Testis (tissue), 3 donors: ENCODE data around the gene ESPNL. TPM values are rescaled to one million over a fixed set of nuclear protein-coding genes. Genes with fewer than 3 reads are reported as not detected.

Experiments used
- DNase-seq: peaks from one replicate; pipeline ENCODE4 v3.0.0-alpha.2; 2019
- H3K27ac ChIP-seq, 2 donors: fragments of 200-600 bp; sonication (generic); one replicate each; pipeline ENCODE4 v1.5.1; 2019
- H3K27me3 ChIP-seq: fragments of 200-600 bp; sonication (generic); one replicate; pipeline ENCODE4 v1.5.1; 2019
- H3K36me3 ChIP-seq: fragments of 200-600 bp; sonication (generic); one replicate; pipeline ENCODE4 v1.5.1; 2017; ENCODE audit warnings: low read depth; ENCODE audit errors: missing control alignments
- H3K4me1 ChIP-seq: fragments of 200-600 bp; sonication (generic); one replicate; pipeline ENCODE4 v1.5.1; 2019
- H3K4me3 ChIP-seq, 2 donors: fragments of 200-600 bp; sonication (generic); one replicate each; pipeline ENCODE4 v1.5.1; 2017 to 2019
- H3K9me3 ChIP-seq: fragments of 200-600 bp; sonication (generic); one replicate; pipeline ENCODE4 v1.5.1; 2017
- CTCF ChIP-seq, 3 experiments: fragments of 450-650 bp in 2 of 3; fragments of 200-600 bp in 1 of 3; sonication (generic) in 1 of 3; IDR thresholded peaks; one replicate each; pipeline ENCODE4 v1.5.1; 2016 to 2019; ENCODE audit warnings: antibody characterized with exemption in 3 of 3, mild to moderate bottlenecking in 2 of 3, moderate library complexity in 1 of 3
- POLR2A ChIP-seq: fragments of 450-650 bp; IDR thresholded peaks from one replicate; pipeline ENCODE4 v1.6.1; 2017; ENCODE audit warnings: antibody characterized with exemption, mild to moderate bottlenecking, moderate library complexity
- WGBS, 2 donors: methylation state at CpG; one replicate each; pipeline ENCODE4 v1.1.5; 2018; 5-methylcytosine and 5-hydroxymethylcytosine counted together
- intact Hi-C: fragments of 100-400 bp; cut with DNase I; formaldehyde crosslinking; loops from one replicate; pipeline ENCODE4 v1.15.1; 2023; ENCODE audit warnings: low total_unique reads
- polyA plus RNA-seq: library from polyadenylated mRNA; stranded (reverse); fragments of 350-450 nt; fragmentation: Illumina TruSeq; extraction: RNeasy Lipid Tissue Mini Kit (QIAGEN cat#74804); gene quantifications from one replicate; pipeline ENCODE4 v1.2.3, GENCODE V29; 2014; ENCODE audit warnings: low read depth, low replicate concordance; ENCODE audit not compliant: insufficient read depth
- total RNA-seq, 2 donors: library from RNA; depleted of rRNA; stranded (reverse); fragments of >200 nt; gene quantifications; one replicate each; pipeline ENCODE4 v1.2.3, GENCODE V29; 2016

ESPNL gene
- total and polyA plus RNA-seq, 3 donors from 2014 or later, result 2.1 to 7.5 (median 2.8) TPM

- DNase-seq, result peak; percentile 9
- intact Hi-C loops, result no loop called here
- Histone ChIP-seq H3K4me1 (no peaks in the 10 kb centered on the region), H3K9me3 (no peaks in the 10 kb centered on the region), H3K36me3 (no peaks in the 10 kb centered on the region), H3K27ac (no peak overlapping the region), H3K4me3 (no peak overlapping the region), H3K27me3 (no peaks in the 10 kb centered on the region)
- WGBS, 2 donors, result 78 to 96% methylated on average over 7 of the region's 7 CpGs
- no peak for TF ChIP-seq POLR2A
- no peak for TF ChIP-seq CTCF (IDR thresholded peaks at IDR 0.05)
Observed at GRCh38 chr2:238095143-238095542, 5.0 kb upstream of the ESPNL start.

- TF ChIP-seq CTCF (IDR thresholded peaks at IDR 0.05) (no peak), POLR2A (no peak)
- WGBS, 2 donors, result 77 to 80% methylated on average over 13 to 22 of the region's 22 CpGs
Observed at GRCh38 chr2:238096311-238097011, 3.7 kb upstream of the ESPNL start.

GRCh38 chr2:238097201-238097987, 2.7 kb upstream of the ESPNL start:
- Histone ChIP-seq H3K4me1 (no peaks in the 10 kb centered on the region), H3K36me3 (no peaks in the 10 kb centered on the region), H3K4me3 (no peak overlapping the region), H3K27me3 (no peaks in the 10 kb centered on the region), H3K9me3 (no peaks in the 10 kb centered on the region), H3K27ac (no peak overlapping the region)
- TF ChIP-seq POLR2A, result no peak
- no peak for TF ChIP-seq CTCF (IDR thresholded peaks at IDR 0.05)
- intact Hi-C loops, result no loop called here
- 81% methylated on average over 19 of the region's 19 CpGs for WGBS, 2 donors
- peak; percentile 11 for DNase-seq

More at GRCh38 chr2:238096311-238097011, 3.7 kb upstream of the ESPNL start:
- intact Hi-C loops, result no loop called here
- H3K4me1 ChIP-seq, result no peaks in the 10 kb centered on the region
- DNase-seq, result no peak
- H3K27ac ChIP-seq, result no peak overlapping the region
- no peaks in the 10 kb centered on the region for H3K27me3 ChIP-seq
- H3K36me3 ChIP-seq, result no peaks in the 10 kb centered on the region
- H3K4me3 ChIP-seq, result no peak overlapping the region
- no peaks in the 10 kb centered on the region for H3K9me3 ChIP-seq

- H3K9me3 ChIP-seq, result no peaks in the 10 kb centered on the region
- no peaks in the 10 kb centered on the region for H3K4me1 ChIP-seq
- DNase-seq, result peak; percentile 75
- no peak for TF ChIP-seq POLR2A
- TF ChIP-seq CTCF (IDR thresholded peaks at IDR 0.05), result no peak
- no peaks in the 10 kb centered on the region for H3K27me3 ChIP-seq
- H3K4me3 ChIP-seq, result no peak overlapping the region
- H3K36me3 ChIP-seq, result no peaks in the 10 kb centered on the region
- no peak overlapping the region for H3K27ac ChIP-seq
- intact Hi-C loops, result no loop called here
- WGBS, 2 donors, result 69 to 72% methylated on average over 10 to 34 of the region's 37 CpGs
Observed at GRCh38 chr2:238097988-238098871, 1.9 kb upstream of the ESPNL start.
